ENCODE measurements around the gene LOXHD1.

Gene LOXHD1

DNA sequence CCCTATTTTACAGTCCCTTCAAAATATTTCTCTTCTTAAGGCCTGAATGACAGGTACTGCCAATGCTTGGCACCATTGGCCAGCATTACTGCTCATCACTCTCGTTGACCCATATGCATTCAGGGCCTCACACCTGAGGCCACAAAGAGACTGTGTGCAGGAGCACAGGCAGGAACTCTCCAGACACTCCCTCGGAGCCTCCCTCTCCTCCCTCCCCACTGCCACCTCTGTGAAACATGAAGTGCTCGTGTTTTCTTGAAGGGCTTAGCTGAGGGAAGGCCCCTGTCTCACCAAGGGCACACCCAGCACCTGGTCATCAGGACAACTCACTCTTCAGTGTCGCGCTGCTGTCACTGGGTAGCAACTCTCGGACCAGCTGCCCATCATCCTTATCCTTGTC lies 85.3 kb downstream of the LOXHD1 start:
- TF ChIP-seq, protein P1, sequence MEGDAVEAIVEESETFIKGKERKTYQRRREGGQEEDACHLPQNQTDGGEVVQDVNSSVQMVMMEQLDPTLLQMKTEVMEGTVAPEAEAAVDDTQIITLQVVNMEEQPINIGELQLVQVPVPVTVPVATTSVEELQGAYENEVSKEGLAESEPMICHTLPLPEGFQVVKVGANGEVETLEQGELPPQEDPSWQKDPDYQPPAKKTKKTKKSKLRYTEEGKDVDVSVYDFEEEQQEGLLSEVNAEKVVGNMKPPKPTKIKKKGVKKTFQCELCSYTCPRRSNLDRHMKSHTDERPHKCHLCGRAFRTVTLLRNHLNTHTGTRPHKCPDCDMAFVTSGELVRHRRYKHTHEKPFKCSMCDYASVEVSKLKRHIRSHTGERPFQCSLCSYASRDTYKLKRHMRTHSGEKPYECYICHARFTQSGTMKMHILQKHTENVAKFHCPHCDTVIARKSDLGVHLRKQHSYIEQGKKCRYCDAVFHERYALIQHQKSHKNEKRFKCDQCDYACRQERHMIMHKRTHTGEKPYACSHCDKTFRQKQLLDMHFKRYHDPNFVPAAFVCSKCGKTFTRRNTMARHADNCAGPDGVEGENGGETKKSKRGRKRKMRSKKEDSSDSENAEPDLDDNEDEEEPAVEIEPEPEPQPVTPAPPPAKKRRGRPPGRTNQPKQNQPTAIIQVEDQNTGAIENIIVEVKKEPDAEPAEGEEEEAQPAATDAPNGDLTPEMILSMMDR (IDR thresholded peaks at IDR 0.05) = no peak

DNA sequence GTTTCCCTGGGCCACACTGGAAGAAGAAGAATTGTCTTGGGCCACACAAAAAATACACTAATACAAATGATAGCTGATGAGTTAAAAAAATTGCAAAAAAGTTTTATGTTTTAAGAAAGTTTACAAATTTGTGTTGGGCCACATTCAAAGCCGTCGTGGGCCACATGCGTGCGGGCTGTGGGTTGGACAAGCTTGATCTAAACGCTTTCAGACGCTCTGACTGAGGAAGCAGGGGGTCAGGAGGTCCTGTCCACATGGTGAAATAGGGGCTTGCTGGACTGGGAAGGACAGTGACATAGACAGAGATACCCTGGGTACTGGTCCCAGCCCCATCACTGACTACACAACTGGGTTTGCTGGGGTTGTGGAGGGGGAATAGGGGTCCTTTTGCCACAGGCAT lies 86.4 kb downstream of the LOXHD1 start:
- TF ChIP-seq, protein P1 (IDR thresholded peaks at IDR 0.05) = no peak

DNA sequence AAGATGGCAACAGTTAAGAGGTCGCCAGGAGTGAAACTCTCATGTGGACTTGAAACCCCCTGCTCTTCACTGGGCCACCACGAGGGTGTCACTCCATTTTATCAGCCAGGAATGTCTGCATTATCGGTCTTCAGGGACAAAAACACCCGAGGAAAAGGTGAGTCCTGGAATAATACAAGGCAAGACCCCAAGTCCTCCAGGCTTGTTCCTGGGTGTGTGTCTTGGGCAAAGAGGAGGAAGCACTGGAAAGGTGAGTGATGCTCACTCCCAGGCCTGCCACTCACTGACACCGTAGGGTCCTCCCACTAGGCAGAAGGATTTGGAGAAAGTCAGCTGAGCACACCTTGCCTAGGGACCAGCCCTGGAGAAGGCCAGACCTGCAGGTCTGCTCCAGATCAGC lies 86.9 kb downstream of the LOXHD1 start:
- TF ChIP-seq, protein P1 (IDR thresholded peaks at IDR 0.05) = no peak

DNA sequence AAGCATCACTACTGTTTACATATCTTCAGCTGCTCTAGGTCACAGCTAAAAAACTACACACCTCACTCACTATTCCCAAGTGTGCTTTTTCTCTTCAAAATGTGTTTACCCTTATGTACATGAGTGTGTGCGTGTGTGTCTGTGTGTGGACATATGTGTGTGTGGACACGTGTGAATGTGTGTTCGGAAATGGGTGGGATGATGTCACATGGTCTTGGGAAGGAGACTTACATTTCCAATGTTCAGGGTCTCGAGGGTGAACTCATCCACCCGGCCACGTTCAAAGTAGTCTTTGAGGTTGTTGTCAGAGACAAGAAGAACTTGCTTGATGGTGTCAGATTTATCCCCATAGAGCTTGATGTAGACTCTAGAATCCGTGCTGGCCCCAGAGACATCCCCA lies 87.8 kb downstream of the LOXHD1 start:
- TF ChIP-seq, protein P1 (IDR thresholded peaks at IDR 0.05) = no peak

DNA sequence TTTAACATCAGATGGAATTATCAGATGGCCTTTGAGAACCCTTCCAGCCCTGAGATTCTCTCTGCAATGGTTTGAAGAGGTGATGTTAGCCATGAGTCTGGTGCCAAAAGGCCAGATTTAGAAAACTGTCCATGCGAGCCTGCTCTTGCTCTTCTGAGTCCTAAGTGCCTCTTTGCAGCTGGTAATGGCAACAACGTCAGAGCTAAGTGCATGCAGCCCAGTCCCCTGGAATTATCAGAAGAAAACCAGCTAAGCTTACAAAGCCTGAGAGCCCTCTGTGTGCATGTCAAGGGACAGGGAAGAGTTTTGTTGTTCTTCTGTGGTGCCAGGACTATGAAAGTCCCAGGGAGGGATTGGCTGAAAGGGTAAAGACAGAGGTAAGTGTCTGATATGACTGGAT lies 89.8 kb downstream of the LOXHD1 start:
- TF ChIP-seq, protein P1 (IDR thresholded peaks at IDR 0.05) = no peak

DNA sequence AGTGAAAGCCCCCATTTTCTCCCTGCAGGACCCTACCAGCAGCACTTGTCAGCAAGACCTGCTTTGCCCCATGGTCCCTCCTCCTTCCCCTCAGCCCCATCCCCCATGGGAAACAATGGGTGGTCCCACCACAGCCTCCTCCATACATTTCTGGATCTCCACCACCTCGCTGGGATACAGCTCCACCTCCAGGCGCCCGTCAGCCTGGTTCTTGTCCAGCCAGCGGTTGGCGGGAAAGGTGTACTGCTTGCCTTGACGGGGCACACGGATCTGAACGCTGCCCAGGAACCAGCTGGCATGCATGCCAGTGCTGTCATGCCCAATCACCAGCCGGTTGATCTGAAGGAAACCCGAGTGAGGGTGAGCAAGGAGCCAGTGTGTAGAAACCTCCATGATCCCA lies 90.9 kb downstream of the LOXHD1 start:
- TF ChIP-seq, protein P1 (IDR thresholded peaks at IDR 0.05) = no peak

DNA sequence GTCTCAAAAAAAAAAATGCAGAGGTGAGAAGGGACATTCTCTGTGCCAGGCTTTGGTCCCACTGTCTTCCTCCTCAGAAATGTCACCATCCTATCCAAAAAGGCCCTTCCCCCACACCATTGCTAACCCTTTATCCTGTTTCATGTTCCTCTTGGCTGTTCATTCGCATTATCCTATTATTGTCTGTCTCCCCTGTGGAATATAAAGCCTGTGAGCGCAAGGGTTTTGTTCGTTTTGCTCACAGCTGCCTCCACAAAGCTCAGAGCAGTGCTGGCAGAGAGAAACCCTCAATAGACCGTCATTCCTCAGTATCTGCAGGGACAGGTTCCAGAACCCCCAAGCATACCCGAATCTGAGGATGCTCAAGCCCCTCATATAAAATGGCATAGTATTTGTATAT lies 91.8 kb downstream of the LOXHD1 start:
- TF ChIP-seq, protein P1 (IDR thresholded peaks at IDR 0.05) = no peak

DNA sequence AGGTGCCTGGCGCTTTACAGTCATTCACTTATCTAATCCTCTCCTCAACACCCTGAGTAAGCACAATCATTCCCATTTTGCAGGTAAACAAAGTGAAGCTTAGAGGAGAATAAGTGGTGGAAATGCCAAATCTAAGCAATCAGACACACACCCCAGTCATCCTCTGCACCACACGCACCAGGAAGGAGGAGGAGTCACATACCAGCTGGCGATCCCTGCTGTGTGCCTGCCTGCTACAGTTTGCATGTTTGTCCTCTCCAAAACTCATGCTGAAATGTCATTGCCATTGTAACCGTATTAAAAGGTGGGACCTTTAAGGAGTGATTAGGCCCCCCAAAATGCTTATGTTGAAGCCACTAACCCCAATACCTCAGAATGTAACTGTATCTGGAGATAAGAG lies 93.7 kb downstream of the LOXHD1 start:
- TF ChIP-seq, protein P1 (IDR thresholded peaks at IDR 0.05) = no peak
